ENCODE data around the gene WFS1.

WFS1 gene

GRCh38 chr4:6282314-6282771 is 12.7 kb downstream of the WFS1 start:
- Histone ChIP-seq H3K36me3 (replicated peaks) (no peaks in the 10 kb centered on the region), H3K27ac (no peak overlapping the region), H3K4me3 (ENCODE audit: low read depth, low read length) (no peak overlapping the region), H3K27me3 (replicated peaks) (no peaks in the 10 kb centered on the region)
- TF ChIP-seq, protein P1, sequence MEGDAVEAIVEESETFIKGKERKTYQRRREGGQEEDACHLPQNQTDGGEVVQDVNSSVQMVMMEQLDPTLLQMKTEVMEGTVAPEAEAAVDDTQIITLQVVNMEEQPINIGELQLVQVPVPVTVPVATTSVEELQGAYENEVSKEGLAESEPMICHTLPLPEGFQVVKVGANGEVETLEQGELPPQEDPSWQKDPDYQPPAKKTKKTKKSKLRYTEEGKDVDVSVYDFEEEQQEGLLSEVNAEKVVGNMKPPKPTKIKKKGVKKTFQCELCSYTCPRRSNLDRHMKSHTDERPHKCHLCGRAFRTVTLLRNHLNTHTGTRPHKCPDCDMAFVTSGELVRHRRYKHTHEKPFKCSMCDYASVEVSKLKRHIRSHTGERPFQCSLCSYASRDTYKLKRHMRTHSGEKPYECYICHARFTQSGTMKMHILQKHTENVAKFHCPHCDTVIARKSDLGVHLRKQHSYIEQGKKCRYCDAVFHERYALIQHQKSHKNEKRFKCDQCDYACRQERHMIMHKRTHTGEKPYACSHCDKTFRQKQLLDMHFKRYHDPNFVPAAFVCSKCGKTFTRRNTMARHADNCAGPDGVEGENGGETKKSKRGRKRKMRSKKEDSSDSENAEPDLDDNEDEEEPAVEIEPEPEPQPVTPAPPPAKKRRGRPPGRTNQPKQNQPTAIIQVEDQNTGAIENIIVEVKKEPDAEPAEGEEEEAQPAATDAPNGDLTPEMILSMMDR (IDR thresholded peaks at IDR 0.05; ENCODE audit: low read depth, low read length, missing control alignments): no peak
- DNase-seq: no peak
- in situ Hi-C loops (cut with HindIII; ENCODE audit: low pct_ligation_motif_present, low sequenced_read_pairs): no loop called here

GRCh38 chr4:6283282-6283681 is 13.6 kb downstream of the WFS1 start:
- Histone ChIP-seq H3K36me3 (replicated peaks) (no peaks in the 10 kb centered on the region), H3K27me3 (replicated peaks) (no peaks in the 10 kb centered on the region), H3K4me3 (ENCODE audit: low read depth, low read length) (no peak overlapping the region), H3K27ac (no peak overlapping the region)
- in situ Hi-C loops (cut with HindIII; ENCODE audit: low pct_ligation_motif_present, low sequenced_read_pairs): no loop called here
- TF ChIP-seq, protein P1 (IDR thresholded peaks at IDR 0.05; ENCODE audit: low read depth, low read length, missing control alignments): no peak
- no peak for DNase-seq

GRCh38 chr4:6287017-6287788 is 17.6 kb downstream of the WFS1 start:
- in situ Hi-C loops (cut with HindIII; ENCODE audit: low pct_ligation_motif_present, low sequenced_read_pairs): no loop called here
- no peak overlapping the region for H3K4me3 ChIP-seq (ENCODE audit: low read depth, low read length)
- no peak for DNase-seq
- H3K36me3 ChIP-seq (replicated peaks): peaks cover 3% of the 10 kb centered on the region
- no peak overlapping the region for H3K27ac ChIP-seq
- TF ChIP-seq, protein P1 (IDR thresholded peaks at IDR 0.05; ENCODE audit: low read depth, low read length, missing control alignments): no peak
- no peaks in the 10 kb centered on the region for H3K27me3 ChIP-seq (replicated peaks)

- DNase-seq: no peak
- in situ Hi-C loops (cut with HindIII; ENCODE audit: low pct_ligation_motif_present, low sequenced_read_pairs): no loop called here
- H3K27ac ChIP-seq: no peak overlapping the region
Observed at GRCh38 chr4:6288342-6288741, 18.7 kb downstream of the WFS1 start.

DNA sequence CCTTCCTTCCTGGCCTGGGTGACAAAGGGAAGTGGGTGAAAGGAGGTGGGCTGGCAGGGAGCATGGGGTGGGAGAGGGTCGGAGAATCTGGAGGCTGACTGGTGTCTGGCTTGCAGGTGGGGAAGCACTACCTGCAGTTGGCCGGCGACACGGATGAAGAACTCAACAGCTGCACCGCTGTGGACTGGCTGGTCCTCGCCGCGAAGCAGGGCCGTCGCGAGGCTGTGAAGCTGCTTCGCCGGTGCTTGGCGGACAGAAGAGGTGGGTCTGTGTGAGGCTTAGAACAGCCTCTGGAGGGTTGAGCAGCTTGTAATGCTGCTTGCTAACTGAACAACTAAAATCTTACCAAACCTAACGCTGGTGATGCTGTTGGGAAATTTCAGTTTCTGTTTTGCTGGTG is 19.2 kb downstream of the WFS1 start:
- Histone ChIP-seq H3K27ac (no peak overlapping the region), H3K27me3 (replicated peaks) (no peaks in the 10 kb centered on the region), H3K4me3 (ENCODE audit: low read depth, low read length) (no peak overlapping the region), H3K36me3 (replicated peaks) (peaks cover 3% of the 10 kb centered on the region)
- TF ChIP-seq, protein P1 (IDR thresholded peaks at IDR 0.05; ENCODE audit: low read depth, low read length, missing control alignments): no peak
- in situ Hi-C loops (cut with HindIII; ENCODE audit: low pct_ligation_motif_present, low sequenced_read_pairs): no loop called here
- DNase-seq: no peak

More at GRCh38 chr4:6288342-6288741, 18.7 kb downstream of the WFS1 start:
- Histone ChIP-seq H3K27me3 (replicated peaks) (no peaks in the 10 kb centered on the region), H3K36me3 (replicated peaks) (peaks cover 3% of the 10 kb centered on the region), H3K4me3 (ENCODE audit: low read depth, low read length) (no peak overlapping the region)
- TF ChIP-seq, protein P1 (IDR thresholded peaks at IDR 0.05; ENCODE audit: low read depth, low read length, missing control alignments): no peak

All from brain microvascular endothelial cell (primary cell).